Measurements from ENCODE around the gene LGALS9B.
"Not testable (repeated sequence)": the region's sequence is repeated elsewhere in the genome, so short reads cannot be mapped to it uniquely, and the experiment has no call there.

LGALS9B gene

DNA sequence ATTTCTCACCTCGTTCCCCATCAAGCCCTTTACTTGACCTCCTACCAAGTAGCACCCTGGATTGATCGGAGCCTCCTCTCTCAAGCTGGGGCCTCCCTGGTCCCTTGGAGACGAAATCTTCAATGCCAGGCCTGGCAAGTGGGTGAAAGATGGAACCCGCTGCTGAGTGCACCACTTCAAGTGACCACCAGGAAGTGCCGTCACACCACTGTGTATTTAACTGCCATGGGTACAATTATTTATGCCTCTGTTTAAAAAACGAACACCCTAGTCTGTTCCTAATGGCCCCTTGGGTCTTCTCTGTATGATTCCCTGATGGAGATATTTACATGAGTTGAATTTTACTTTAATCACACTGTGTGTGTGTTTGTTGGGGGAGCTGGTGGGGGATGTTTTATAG lies 20.4 kb downstream of the LGALS9B start:
- no CpG with 5 or more reads among the region's 6 CpGs for WGBS (ENCODE audit: insufficient coverage, insufficient read length)
- not testable (repeated sequence) for H3K4me1 ChIP-seq (ENCODE audit: control insufficient read depth, insufficient read depth, low read length); H3K4me3 ChIP-seq (ENCODE audit: low read length); DNase-seq (ENCODE audit: low read depth, low spot score); H3K36me3 ChIP-seq (ENCODE audit: control insufficient read depth, insufficient read depth, low read length); H3K27me3 ChIP-seq (ENCODE audit: control insufficient read depth, insufficient read depth, low read length); H3K27ac ChIP-seq (ENCODE audit: low read length); H3K9me3 ChIP-seq (ENCODE audit: control insufficient read depth, insufficient read depth, low read length)

DNA sequence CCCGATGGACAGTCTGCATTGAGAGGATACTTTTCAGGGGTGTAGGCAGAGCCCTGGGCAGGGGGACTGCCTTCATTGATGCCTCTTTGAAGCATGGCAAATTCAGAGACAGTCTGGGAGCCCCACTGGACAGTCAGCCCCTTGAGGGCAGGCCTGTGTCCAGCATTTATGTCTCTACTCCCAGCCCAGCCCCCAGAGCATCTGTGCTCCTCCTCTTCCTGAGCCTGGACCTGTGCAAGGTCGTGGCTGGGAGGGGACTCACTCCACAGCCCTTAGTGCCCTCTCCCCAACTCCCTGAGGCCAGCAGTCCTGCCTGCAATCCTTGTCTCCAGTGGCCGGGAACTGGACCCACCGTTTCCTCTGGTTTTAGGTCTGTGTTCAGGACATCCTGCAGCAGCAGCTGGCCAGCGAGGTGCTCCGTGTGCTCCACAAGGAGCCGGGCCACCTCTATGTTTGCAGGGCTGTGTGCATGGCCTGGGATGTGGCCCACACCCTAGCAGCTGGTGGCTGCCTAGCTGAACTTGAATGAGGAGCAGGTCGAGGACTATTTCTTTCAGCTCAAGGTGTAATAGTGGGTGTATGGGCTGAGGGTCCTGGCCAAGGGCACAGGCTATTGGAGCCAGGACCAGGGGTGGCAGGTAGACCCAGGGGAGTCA lies 22.6 kb downstream of the LGALS9B start:
- not testable (repeated sequence) for H3K27ac ChIP-seq (ENCODE audit: low read length); H3K4me1 ChIP-seq (ENCODE audit: control insufficient read depth, insufficient read depth, low read length); H3K36me3 ChIP-seq (ENCODE audit: control insufficient read depth, insufficient read depth, low read length); H3K9me3 ChIP-seq (ENCODE audit: control insufficient read depth, insufficient read depth, low read length); H3K27me3 ChIP-seq (ENCODE audit: control insufficient read depth, insufficient read depth, low read length); DNase-seq (ENCODE audit: low read depth, low spot score); H3K4me3 ChIP-seq (ENCODE audit: low read length)
- no CpG with 5 or more reads among the region's 8 CpGs for WGBS (ENCODE audit: insufficient coverage, insufficient read length)

DNA sequence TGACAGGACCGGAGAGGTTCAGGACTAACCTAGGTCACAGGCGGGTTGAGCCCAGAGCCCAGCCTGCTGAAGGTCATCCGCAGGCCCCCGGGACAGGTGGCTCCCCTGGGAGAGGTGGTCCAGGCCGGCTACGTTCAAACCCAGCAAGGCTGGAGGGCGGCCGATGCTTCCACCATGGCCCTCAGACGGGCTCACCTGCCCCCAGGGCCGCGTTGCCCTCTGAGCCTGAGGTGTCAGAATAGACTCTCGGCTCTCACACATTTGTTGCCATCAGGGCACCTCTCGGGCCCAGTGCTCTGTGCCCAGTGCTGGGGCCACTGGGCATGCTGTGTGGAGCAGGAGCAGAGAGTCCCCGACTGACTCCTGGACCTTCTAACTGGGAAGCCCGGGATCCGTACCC lies 23.2 kb downstream of the LGALS9B start:
- H3K36me3 ChIP-seq (ENCODE audit: control insufficient read depth, insufficient read depth, low read length); DNase-seq (ENCODE audit: low read depth, low spot score); H3K27me3 ChIP-seq (ENCODE audit: control insufficient read depth, insufficient read depth, low read length); H3K9me3 ChIP-seq (ENCODE audit: control insufficient read depth, insufficient read depth, low read length); H3K4me3 ChIP-seq (ENCODE audit: low read length); H3K27ac ChIP-seq (ENCODE audit: low read length); H3K4me1 ChIP-seq (ENCODE audit: control insufficient read depth, insufficient read depth, low read length): not testable (repeated sequence)
- WGBS (ENCODE audit: insufficient coverage, insufficient read length): no CpG with 5 or more reads among the region's 16 CpGs

DNA sequence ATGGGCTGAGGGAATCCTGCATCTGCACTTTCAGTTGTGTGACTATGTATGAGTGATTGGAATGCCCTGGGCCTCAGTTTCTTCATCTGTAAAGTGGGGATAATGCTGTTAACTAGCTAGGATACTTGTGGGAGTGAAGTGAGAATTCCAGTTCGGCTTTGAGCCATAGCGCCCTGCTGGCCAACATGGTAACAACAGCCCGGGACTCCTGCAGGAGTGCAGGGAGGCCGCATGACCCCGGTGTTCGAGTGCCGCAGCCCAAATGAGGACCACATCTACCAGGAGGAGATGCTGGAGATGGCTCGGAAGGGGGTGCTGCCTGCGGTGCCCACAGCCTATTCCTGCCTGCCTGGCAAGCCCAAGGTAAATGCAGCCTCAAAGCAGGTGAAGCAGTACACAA lies 23.7 kb downstream of the LGALS9B start:
- H3K4me3 ChIP-seq (ENCODE audit: low read length); DNase-seq (ENCODE audit: low read depth, low spot score); H3K27me3 ChIP-seq (ENCODE audit: control insufficient read depth, insufficient read depth, low read length); H3K9me3 ChIP-seq (ENCODE audit: control insufficient read depth, insufficient read depth, low read length); H3K27ac ChIP-seq (ENCODE audit: low read length); H3K4me1 ChIP-seq (ENCODE audit: control insufficient read depth, insufficient read depth, low read length); H3K36me3 ChIP-seq (ENCODE audit: control insufficient read depth, insufficient read depth, low read length): not testable (repeated sequence)
- WGBS (ENCODE audit: insufficient coverage, insufficient read length): no CpG with 5 or more reads among the region's 9 CpGs

DNA sequence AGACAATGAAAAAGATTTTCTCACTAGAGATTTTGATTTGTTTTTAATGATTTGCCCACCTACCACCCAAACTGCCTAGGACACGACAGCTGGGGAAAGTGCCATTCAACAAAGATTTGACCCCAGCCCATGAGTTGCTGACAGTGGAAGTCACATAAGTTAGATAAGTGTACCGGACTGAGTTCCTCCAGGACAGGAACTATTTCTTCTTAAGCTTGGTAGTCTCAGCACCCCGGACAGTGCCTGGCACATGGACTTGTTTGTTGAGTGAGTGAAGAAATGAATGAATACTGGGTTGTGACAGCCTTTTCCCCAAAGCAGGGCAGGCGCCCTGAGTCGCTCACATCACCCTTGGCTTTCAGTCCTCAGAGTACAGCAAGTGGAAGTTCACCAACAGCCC lies 26.7 kb downstream of the LGALS9B start:
- DNase-seq (ENCODE audit: low read depth, low spot score); H3K27ac ChIP-seq (ENCODE audit: low read length); H3K4me1 ChIP-seq (ENCODE audit: control insufficient read depth, insufficient read depth, low read length); H3K27me3 ChIP-seq (ENCODE audit: control insufficient read depth, insufficient read depth, low read length); H3K4me3 ChIP-seq (ENCODE audit: low read length); H3K36me3 ChIP-seq (ENCODE audit: control insufficient read depth, insufficient read depth, low read length); H3K9me3 ChIP-seq (ENCODE audit: control insufficient read depth, insufficient read depth, low read length): not testable (repeated sequence)
- WGBS (ENCODE audit: insufficient coverage, insufficient read length): no CpG with 5 or more reads among the region's 5 CpGs

DNA sequence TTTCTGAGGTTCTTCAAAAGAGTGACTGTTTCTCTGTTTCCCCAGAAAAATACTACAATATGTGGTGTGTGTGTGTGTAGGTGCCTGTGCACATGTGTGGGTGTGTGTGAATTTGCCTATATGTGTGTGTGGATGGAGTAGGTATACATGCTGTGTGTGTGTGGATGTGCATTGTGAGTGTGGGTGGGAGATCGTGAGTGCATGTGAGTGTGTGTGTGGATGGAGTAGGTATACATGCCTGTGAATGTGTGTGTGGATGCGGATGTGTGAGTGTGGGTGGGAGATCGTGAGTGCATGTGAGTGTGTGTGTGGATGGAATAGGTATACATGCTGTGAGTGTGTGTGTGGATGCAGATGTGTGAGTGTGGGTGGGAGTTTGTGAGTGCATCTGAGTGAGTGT lies 32.2 kb downstream of the LGALS9B start:
- H3K9me3 ChIP-seq (ENCODE audit: control insufficient read depth, insufficient read depth, low read length); H3K27me3 ChIP-seq (ENCODE audit: control insufficient read depth, insufficient read depth, low read length); H3K4me3 ChIP-seq (ENCODE audit: low read length); H3K36me3 ChIP-seq (ENCODE audit: control insufficient read depth, insufficient read depth, low read length); DNase-seq (ENCODE audit: low read depth, low spot score); H3K4me1 ChIP-seq (ENCODE audit: control insufficient read depth, insufficient read depth, low read length); H3K27ac ChIP-seq (ENCODE audit: low read length): not testable (repeated sequence)
- 100% methylated on average over 1 of the region's 3 CpGs for WGBS (ENCODE audit: insufficient coverage, insufficient read length)

DNA sequence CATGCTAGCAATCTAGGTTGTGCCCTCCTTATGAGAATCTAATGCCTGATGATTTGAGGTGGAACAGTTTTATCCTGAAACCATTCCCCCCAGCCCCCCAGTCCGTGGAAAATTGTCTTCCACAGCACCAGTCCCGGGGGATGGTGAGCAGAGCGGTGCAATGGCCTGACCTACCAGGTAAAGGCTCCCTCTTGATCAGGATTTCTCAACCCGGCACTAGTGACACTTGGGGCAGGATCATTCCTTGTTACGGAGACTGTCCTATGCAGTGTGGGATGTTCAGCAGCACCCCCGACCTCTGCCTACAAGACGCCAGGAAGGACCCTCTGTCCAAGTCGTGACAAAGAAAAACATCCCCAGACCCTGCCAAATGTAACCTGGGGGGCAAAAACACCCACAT lies 34.0 kb downstream of the LGALS9B start:
- not testable (repeated sequence) for H3K4me1 ChIP-seq (ENCODE audit: control insufficient read depth, insufficient read depth, low read length); H3K9me3 ChIP-seq (ENCODE audit: control insufficient read depth, insufficient read depth, low read length); H3K36me3 ChIP-seq (ENCODE audit: control insufficient read depth, insufficient read depth, low read length); H3K27ac ChIP-seq (ENCODE audit: low read length); H3K27me3 ChIP-seq (ENCODE audit: control insufficient read depth, insufficient read depth, low read length); DNase-seq (ENCODE audit: low read depth, low spot score); H3K4me3 ChIP-seq (ENCODE audit: low read length)
- WGBS (ENCODE audit: insufficient coverage, insufficient read length): no CpG with 5 or more reads among the region's 8 CpGs

DNA sequence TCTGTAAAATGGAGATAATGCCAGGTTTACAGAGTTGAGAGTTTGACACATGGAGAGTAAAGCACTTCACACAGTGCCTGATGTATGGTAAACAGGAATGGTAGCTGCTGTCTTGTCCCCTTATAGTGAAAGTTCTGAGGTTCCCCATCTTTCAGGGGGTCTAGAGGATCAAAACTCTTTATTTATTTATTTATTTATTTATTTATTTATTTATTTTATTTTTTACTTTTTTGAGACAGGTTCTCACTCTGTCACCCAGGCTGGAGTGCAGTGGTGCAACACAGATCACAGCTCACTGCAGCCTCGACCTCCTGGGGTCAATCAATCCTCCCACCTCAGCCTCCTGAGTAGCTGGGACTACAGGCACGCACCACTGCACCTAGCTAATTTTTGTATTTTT lies 40.1 kb downstream of the LGALS9B start:
- H3K27ac ChIP-seq (ENCODE audit: low read length); H3K36me3 ChIP-seq (ENCODE audit: control insufficient read depth, insufficient read depth, low read length); DNase-seq (ENCODE audit: low read depth, low spot score); H3K4me3 ChIP-seq (ENCODE audit: low read length); H3K9me3 ChIP-seq (ENCODE audit: control insufficient read depth, insufficient read depth, low read length); H3K4me1 ChIP-seq (ENCODE audit: control insufficient read depth, insufficient read depth, low read length); H3K27me3 ChIP-seq (ENCODE audit: control insufficient read depth, insufficient read depth, low read length): not testable (repeated sequence)
- no CpG with 5 or more reads among the region's 2 CpGs for WGBS (ENCODE audit: insufficient coverage, insufficient read length)

DNA sequence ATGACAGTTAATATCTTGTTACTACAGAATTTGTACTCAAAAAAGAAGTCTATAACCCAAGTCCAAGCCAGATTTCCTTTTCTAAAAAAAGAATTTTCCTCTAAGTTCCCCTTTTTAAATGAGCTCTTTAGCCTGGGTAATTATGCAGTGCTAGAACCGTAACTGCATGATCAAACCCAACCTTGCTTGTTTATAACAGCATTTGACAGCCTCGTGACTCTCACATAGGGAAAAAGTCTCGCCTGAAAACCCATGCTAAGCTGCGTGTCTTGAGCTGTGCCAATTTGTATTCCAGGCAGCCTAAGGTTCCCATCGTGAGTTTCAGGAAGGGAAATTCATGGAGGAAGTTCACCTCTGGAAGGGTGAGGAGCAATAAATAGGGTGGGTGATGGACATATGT lies 44.5 kb downstream of the LGALS9B start:
- H3K27ac ChIP-seq (ENCODE audit: low read length); DNase-seq (ENCODE audit: low read depth, low spot score); H3K4me1 ChIP-seq (ENCODE audit: control insufficient read depth, insufficient read depth, low read length); H3K9me3 ChIP-seq (ENCODE audit: control insufficient read depth, insufficient read depth, low read length); H3K4me3 ChIP-seq (ENCODE audit: low read length); H3K36me3 ChIP-seq (ENCODE audit: control insufficient read depth, insufficient read depth, low read length); H3K27me3 ChIP-seq (ENCODE audit: control insufficient read depth, insufficient read depth, low read length): not testable (repeated sequence)
- no CpG with 5 or more reads among the region's 5 CpGs for WGBS (ENCODE audit: insufficient coverage, insufficient read length)

DNA sequence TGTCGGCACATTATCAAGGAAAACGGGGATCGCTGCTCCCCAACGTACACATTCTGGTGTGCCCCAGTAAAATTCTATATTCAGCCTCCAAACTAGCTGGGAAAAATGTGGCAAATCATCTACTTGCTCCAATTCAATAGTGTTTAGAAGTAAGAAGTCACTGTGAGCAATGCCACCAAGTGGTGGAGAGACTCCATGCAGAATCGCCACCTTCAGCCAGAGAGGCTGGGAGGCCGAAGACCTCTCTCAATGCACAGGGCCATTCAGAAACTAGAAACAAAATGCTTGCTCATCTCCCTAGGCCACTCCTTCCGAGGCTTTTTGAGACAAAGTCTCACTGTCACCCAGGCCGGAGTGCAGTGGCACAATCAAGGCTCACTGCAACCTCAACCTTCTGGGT lies 48.5 kb downstream of the LGALS9B start:
- not testable (repeated sequence) for H3K4me1 ChIP-seq (ENCODE audit: control insufficient read depth, insufficient read depth, low read length); H3K27me3 ChIP-seq (ENCODE audit: control insufficient read depth, insufficient read depth, low read length); H3K4me3 ChIP-seq (ENCODE audit: low read length); H3K36me3 ChIP-seq (ENCODE audit: control insufficient read depth, insufficient read depth, low read length); DNase-seq (ENCODE audit: low read depth, low spot score); H3K9me3 ChIP-seq (ENCODE audit: control insufficient read depth, insufficient read depth, low read length); H3K27ac ChIP-seq (ENCODE audit: low read length)
- WGBS (ENCODE audit: insufficient coverage, insufficient read length): no CpG with 5 or more reads among the region's 8 CpGs

DNA sequence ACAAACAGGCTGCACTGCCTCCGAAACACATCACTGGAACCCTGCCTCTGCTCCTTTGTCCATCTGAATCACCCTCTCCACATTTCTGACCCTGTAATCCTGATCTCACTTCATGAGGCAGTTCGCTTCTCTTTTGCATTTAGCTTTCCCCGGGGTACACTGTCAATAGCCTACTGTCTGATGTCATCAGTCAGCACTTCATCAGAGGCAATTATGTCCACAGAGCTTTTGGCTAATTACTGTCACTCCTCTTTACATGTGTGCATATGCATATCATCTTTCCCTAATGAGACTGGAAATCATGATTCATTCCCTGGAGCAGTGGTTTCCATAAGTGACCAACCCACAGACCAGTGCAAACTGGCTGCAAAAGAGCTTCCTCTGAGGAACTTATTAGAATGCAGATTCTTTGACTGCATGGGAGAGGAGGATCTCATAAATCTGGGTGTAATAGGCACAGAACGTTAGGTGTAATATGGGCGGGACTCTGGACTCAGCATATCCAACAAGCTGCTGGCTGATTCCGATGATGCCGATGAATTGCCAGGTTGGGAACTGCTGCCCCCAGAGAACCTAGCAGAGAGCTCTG lies 49.8 kb downstream of the LGALS9B start:
- not testable (repeated sequence) for H3K27me3 ChIP-seq (ENCODE audit: control insufficient read depth, insufficient read depth, low read length); H3K4me3 ChIP-seq (ENCODE audit: low read length); H3K27ac ChIP-seq (ENCODE audit: low read length); H3K4me1 ChIP-seq (ENCODE audit: control insufficient read depth, insufficient read depth, low read length); H3K36me3 ChIP-seq (ENCODE audit: control insufficient read depth, insufficient read depth, low read length); DNase-seq (ENCODE audit: low read depth, low spot score); H3K9me3 ChIP-seq (ENCODE audit: control insufficient read depth, insufficient read depth, low read length)
- WGBS (ENCODE audit: insufficient coverage, insufficient read length): no CpG with 5 or more reads among the region's 7 CpGs

All from iPS DF 6.9 (cell line).